ENCODE results near the gene PROX1.

Gene PROX1

DNA sequence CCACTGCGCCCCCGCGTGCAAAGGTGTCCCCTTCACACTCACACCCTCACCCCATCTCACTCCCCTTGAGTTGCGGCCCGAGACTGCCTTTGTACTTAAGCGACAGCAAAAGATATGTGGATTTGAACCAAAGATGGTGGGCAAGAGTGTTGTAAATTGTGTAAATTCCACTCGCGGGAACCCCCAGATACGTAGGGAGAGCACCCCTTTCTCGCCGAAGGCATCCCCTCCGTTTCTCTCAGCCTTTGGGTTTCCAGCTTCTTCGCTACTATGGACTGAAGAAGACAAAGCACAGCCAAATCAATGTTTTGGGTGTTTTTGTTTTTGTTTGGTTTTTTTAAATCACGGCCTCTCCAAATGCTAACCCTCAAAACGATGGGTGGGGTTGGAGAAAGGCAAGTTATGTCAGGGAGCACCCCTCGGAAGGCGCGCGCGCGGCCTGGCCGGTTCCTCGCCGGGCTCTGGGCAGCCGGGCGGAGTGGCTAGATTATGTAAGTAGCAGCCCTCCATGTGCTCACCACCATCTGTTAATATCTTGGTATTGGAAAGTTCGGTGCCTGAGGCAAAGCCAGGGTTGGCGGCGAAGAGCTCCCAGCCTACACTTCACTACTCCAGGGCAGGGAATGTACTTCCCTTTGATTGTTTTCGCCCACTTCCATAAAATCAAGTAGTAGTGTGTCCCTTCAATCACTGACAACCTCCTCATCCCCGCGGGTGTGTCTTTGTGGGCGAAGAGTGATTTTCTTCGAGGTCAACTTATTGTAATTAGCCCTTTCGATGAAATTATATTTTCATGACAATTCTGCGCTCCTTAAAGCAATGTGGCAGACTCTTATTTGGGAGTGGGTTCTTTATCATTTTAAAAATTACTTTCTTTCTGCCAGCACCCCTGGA, 4.0 kb upstream of the PROX1 start:
- no peak for ATAC-seq
- TF ChIP-seq, protein P1, sequence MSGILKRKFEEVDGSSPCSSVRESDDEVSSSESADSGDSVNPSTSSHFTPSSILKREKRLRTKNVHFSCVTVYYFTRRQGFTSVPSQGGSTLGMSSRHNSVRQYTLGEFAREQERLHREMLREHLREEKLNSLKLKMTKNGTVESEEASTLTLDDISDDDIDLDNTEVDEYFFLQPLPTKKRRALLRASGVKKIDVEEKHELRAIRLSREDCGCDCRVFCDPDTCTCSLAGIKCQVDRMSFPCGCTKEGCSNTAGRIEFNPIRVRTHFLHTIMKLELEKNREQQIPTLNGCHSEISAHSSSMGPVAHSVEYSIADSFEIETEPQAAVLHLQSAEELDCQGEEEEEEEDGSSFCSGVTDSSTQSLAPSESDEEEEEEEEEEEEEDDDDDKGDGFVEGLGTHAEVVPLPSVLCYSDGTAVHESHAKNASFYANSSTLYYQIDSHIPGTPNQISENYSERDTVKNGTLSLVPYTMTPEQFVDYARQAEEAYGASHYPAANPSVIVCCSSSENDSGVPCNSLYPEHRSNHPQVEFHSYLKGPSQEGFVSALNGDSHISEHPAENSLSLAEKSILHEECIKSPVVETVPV (CRISPR knock-in tag; IDR thresholded peaks at IDR 0.05) = no peak
- TF ChIP-seq, protein P2, sequence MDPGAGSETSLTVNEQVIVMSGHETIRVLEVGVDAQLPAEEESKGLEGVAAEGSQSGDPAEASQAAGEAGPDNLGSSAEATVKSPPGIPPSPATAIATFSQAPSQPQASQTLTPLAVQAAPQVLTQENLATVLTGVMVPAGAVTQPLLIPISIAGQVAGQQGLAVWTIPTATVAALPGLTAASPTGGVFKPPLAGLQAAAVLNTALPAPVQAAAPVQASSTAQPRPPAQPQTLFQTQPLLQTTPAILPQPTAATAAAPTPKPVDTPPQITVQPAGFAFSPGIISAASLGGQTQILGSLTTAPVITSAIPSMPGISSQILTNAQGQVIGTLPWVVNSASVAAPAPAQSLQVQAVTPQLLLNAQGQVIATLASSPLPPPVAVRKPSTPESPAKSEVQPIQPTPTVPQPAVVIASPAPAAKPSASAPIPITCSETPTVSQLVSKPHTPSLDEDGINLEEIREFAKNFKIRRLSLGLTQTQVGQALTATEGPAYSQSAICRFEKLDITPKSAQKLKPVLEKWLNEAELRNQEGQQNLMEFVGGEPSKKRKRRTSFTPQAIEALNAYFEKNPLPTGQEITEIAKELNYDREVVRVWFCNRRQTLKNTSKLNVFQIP (CRISPR knock-in tag; IDR thresholded peaks at IDR 0.05; ENCODE audit: borderline replicate concordance, low read depth) = no peak
- TF ChIP-seq GLIS3 (CRISPR knock-in tag; IDR thresholded peaks at IDR 0.05) = no peak
- TF ChIP-seq, protein P3, sequence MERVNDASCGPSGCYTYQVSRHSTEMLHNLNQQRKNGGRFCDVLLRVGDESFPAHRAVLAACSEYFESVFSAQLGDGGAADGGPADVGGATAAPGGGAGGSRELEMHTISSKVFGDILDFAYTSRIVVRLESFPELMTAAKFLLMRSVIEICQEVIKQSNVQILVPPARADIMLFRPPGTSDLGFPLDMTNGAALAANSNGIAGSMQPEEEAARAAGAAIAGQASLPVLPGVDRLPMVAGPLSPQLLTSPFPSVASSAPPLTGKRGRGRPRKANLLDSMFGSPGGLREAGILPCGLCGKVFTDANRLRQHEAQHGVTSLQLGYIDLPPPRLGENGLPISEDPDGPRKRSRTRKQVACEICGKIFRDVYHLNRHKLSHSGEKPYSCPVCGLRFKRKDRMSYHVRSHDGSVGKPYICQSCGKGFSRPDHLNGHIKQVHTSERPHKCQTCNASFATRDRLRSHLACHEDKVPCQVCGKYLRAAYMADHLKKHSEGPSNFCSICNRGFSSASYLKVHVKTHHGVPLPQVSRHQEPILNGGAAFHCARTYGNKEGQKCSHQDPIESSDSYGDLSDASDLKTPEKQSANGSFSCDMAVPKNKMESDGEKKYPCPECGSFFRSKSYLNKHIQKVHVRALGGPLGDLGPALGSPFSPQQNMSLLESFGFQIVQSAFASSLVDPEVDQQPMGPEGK (CRISPR knock-in tag; IDR thresholded peaks at IDR 0.05; ENCODE audit: borderline replicate concordance) = no peak
- no peak for TF ChIP-seq OSR1 (CRISPR knock-in tag; IDR thresholded peaks at IDR 0.05)
- TF ChIP-seq ZNF565 (CRISPR knock-in tag; conservative IDR thresholded peaks at IDR 0.05; ENCODE audit: low read depth) = no peak
- no peak for TF ChIP-seq ESRRG (CRISPR knock-in tag; IDR thresholded peaks at IDR 0.05)
- no peak for TF ChIP-seq ZNF70 (CRISPR knock-in tag; IDR thresholded peaks at IDR 0.05)
- no peak for TF ChIP-seq TOX (CRISPR knock-in tag; IDR thresholded peaks at IDR 0.05; ENCODE audit: borderline replicate concordance)
- no peak for TF ChIP-seq BACH2 (CRISPR knock-in tag; IDR thresholded peaks at IDR 0.05; ENCODE audit: borderline replicate concordance)
- TF ChIP-seq ZNF8 (CRISPR knock-in tag; IDR thresholded peaks at IDR 0.05) = no peak

- no peak for ATAC-seq
- TF ChIP-seq ZNF8 (CRISPR knock-in tag; IDR thresholded peaks at IDR 0.05) (no peak), ESRRG (CRISPR knock-in tag; IDR thresholded peaks at IDR 0.05) (no peak), TOX (CRISPR knock-in tag; IDR thresholded peaks at IDR 0.05; ENCODE audit: borderline replicate concordance) (no peak)
These were observed 3.2 kb upstream of the PROX1 start for GRCh38 chr1:213984387-213985208.

DNA sequence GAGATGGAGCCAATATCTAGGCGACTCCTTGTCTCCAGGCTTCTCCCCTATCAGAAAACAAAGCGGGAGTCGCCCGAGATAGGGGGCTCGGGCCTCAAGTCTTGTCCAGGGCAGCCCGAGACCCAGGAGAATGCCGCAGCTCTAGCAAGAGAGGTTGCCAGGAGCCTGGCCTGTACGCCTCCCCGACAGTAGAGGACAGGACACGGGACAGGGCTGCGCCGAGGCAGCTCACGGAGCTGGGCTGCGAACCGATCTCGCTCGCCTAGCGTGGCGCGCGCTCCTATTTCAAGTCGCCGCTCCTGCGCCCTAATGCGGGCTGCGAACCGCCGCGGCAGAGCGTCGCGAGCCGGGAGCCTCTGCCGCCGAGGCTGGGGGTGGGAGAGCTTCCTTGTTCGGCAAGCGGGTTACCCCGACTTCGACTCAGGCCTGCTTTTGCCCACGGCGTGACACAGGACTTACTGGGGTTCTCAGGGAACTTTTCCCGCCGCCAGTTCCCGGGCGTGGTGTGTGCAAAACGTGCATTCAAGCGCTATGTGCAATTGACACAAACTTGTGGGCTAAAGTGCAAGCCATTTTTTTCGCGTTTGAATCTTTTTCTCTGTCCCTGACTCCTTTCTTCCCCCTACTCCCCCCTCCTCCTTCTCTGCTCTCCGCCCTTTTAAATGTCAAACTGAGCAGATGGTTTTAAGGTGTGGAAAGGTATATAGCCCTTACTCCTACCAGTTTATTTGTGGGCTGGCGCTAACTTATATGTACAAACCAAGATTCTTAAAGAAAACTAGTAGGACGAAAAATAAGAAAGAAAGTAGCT, 2.4 kb upstream of the PROX1 start:
- no peak for ATAC-seq
- TF ChIP-seq ZNF70 (CRISPR knock-in tag; IDR thresholded peaks at IDR 0.05) (no peak), ZC3H10 (CRISPR knock-in tag; IDR thresholded peaks at IDR 0.05) (no peak), SNAI2 (CRISPR knock-in tag; IDR thresholded peaks at IDR 0.05) (no peak), ARNTL (CRISPR knock-in tag; IDR thresholded peaks at IDR 0.05; ENCODE audit: borderline replicate concordance, low read depth) (no peak), GLIS3 (CRISPR knock-in tag; IDR thresholded peaks at IDR 0.05) (no peak), ZNF8 (CRISPR knock-in tag; IDR thresholded peaks at IDR 0.05) (no peak), ZFP30 (CRISPR knock-in tag; IDR thresholded peaks at IDR 0.05) (no peak), CREB5 (CRISPR knock-in tag; IDR thresholded peaks at IDR 0.05; ENCODE audit: low read depth) (no peak), BACH2 (CRISPR knock-in tag; IDR thresholded peaks at IDR 0.05; ENCODE audit: borderline replicate concordance) (no peak), ESRRG (CRISPR knock-in tag; IDR thresholded peaks at IDR 0.05) (no peak), TCF4 (CRISPR knock-in tag; IDR thresholded peaks at IDR 0.05; ENCODE audit: borderline replicate concordance) (no peak), ZNF565 (CRISPR knock-in tag; conservative IDR thresholded peaks at IDR 0.05; ENCODE audit: low read depth) (no peak), ISL1 (CRISPR knock-in tag; IDR thresholded peaks at IDR 0.05) (no peak), OSR1 (CRISPR knock-in tag; IDR thresholded peaks at IDR 0.05) (no peak)
- TF ChIP-seq, protein P2 (CRISPR knock-in tag; IDR thresholded peaks at IDR 0.05; ENCODE audit: borderline replicate concordance, low read depth) = no peak
- TF ChIP-seq, protein P4, sequence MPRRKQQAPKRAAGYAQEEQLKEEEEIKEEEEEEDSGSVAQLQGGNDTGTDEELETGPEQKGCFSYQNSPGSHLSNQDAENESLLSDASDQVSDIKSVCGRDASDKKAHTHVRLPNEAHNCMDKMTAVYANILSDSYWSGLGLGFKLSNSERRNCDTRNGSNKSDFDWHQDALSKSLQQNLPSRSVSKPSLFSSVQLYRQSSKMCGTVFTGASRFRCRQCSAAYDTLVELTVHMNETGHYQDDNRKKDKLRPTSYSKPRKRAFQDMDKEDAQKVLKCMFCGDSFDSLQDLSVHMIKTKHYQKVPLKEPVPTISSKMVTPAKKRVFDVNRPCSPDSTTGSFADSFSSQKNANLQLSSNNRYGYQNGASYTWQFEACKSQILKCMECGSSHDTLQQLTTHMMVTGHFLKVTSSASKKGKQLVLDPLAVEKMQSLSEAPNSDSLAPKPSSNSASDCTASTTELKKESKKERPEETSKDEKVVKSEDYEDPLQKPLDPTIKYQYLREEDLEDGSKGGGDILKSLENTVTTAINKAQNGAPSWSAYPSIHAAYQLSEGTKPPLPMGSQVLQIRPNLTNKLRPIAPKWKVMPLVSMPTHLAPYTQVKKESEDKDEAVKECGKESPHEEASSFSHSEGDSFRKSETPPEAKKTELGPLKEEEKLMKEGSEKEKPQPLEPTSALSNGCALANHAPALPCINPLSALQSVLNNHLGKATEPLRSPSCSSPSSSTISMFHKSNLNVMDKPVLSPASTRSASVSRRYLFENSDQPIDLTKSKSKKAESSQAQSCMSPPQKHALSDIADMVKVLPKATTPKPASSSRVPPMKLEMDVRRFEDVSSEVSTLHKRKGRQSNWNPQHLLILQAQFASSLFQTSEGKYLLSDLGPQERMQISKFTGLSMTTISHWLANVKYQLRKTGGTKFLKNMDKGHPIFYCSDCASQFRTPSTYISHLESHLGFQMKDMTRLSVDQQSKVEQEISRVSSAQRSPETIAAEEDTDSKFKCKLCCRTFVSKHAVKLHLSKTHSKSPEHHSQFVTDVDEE (CRISPR knock-in tag; IDR thresholded peaks at IDR 0.05) = no peak
- TF ChIP-seq, protein P3 (CRISPR knock-in tag; IDR thresholded peaks at IDR 0.05; ENCODE audit: borderline replicate concordance) = no peak
